Caco-2 (cell line): ENCODE data around the gene ZNF774. TPM values are rescaled to one million over a fixed set of nuclear protein-coding genes. Genes with fewer than 3 reads are reported as not detected.

ENCODE experiments used
- BruUV-seq: library from RNA; stranded (reverse); fragments of 400-500 nt; replicated peaks from 2 replicates; lab custom pipeline; 2021; lab: Mats Ljungman, UMichigan
- CTCF ChIA-PET: fragments of 300-600 bp; sonication (Branson Sonifier 250); formaldehyde crosslinking; loops from one replicate; lab custom pipeline; 2022; ENCODE audit warnings: antibody characterized with exemption; lab: Charles Lee
- POLR2A ChIA-PET: fragments of 300-600 bp; sonication (Branson Sonifier 250); formaldehyde crosslinking; loops from one replicate; lab custom pipeline; 2022; ENCODE audit warnings: antibody characterized with exemption; lab: Charles Lee
- DNase-seq, 2 experiments: peaks; one replicate each; pipeline versions ENCODE4 v3.0.0 to v3.0.0-alpha.2; 2020 to 2022
- H3K27me3 ChIP-seq: replicated peaks from 2 replicates; pipeline ENCODE4 v1.6.0; 2011; ENCODE audit warnings: low read length; ENCODE audit not compliant: control insufficient read depth, insufficient read depth
- H3K36me3 ChIP-seq: 2 replicates; pipeline ENCODE4 v1.5.1; 2011; ENCODE audit warnings: low read length; ENCODE audit not compliant: control insufficient read depth, insufficient read depth
- H3K4me1 ChIP-seq: fragments of 250-450 bp; sonication (Bioruptor Pico); 2 replicates; pipeline ENCODE4 v1.5.1; 2020; ENCODE audit warnings: mild to moderate bottlenecking
- H3K4me3 ChIP-seq: 2 replicates; pipeline ENCODE4 v1.5.1; 2011; ENCODE audit warnings: low read depth, mild to moderate bottlenecking, control low read depth, low read length
- H3K9me3 ChIP-seq: fragments of 250-450 bp; sonication (Bioruptor Pico); 2 replicates; pipeline ENCODE4 v1.5.1; 2020; ENCODE audit warnings: mild to moderate bottlenecking, moderate library complexity
- H3K27ac Mint-ChIP-seq: one replicate; pipeline ENCODE4 v1.8.0; 2022; ENCODE audit warnings: mixed read lengths; ENCODE audit not compliant: unreplicated experiment
- H3K27me3 Mint-ChIP-seq: one replicate; pipeline ENCODE4 v1.8.0; 2022; ENCODE audit warnings: mixed read lengths; ENCODE audit not compliant: insufficient read depth, unreplicated experiment
- H3K36me3 Mint-ChIP-seq: one replicate; pipeline ENCODE4 v1.8.0; 2022; ENCODE audit warnings: mild to moderate bottlenecking, mixed read lengths; ENCODE audit not compliant: insufficient read depth, unreplicated experiment
- H3K4me1 Mint-ChIP-seq: one replicate; pipeline ENCODE4 v1.8.0; 2022; ENCODE audit warnings: low read depth, mixed read lengths; ENCODE audit not compliant: unreplicated experiment
- H3K4me3 Mint-ChIP-seq: one replicate; pipeline ENCODE4 v1.8.0; 2022; ENCODE audit warnings: mild to moderate bottlenecking, moderate library complexity, mixed read lengths; ENCODE audit not compliant: unreplicated experiment
- H3K9me3 Mint-ChIP-seq: one replicate; pipeline ENCODE4 v1.8.0; 2022; ENCODE audit warnings: mixed read lengths; ENCODE audit not compliant: unreplicated experiment
- intact Hi-C: fragments of 100-400 bp; cut with micrococcal nuclease; formaldehyde crosslinking; loops from one replicate; pipeline ENCODE4 v1.10.0; 2022; ENCODE audit not compliant: unreplicated experiment
- total RNA-seq: library from RNA; stranded (reverse); gene quantifications from 2 replicates; pipeline ENCODE4 v1.2.3, GENCODE V29; 2022
- TF ChIP-seq, protein P1 (sequence below), 2 experiments: fragments of 200-600 bp in 1 of 2; IDR thresholded peaks; 1 replicate in 1 of 2; 2 replicates in 1 of 2; pipeline versions ENCODE4 v1.5.1 to v1.8.0; 2011 to 2022; ENCODE audit warnings: antibody characterized with exemption in 1 of 2, control low read depth in 1 of 2, inconsistent platforms in 1 of 2, low read depth in 1 of 2, low read length in 1 of 2, mild to moderate bottlenecking in 1 of 2, moderate library complexity in 1 of 2; ENCODE audit not compliant: insufficient read depth in 1 of 2, severe bottlenecking in 1 of 2, unreplicated experiment in 1 of 2

ZNF774 gene
- total RNA-seq, 1 experiment from 2014 or later: 11.9 TPM

DNA sequence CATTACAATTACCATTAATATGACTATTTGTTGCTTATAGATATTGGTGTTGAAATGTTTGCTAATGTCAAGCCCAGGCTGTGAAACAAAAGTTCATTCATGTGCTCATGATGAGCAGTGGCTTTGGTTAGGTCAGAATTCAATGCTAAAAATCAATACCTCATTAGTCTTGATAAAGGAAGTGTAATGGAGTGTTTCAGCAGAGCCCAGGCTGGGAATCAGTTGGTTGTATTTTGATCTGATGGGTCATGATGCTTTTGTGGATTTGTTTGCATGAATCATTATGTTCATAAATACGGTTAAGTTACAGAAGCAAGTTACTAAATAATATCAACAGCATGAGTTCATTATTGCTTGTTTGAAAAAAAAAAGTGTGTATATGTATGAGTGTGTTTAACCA, 13.6 kb upstream of the ZNF774 start:
- ChIA-PET POLR2A (no interaction called here), CTCF (no interaction called here)
- DNase-seq: no peak
- Mint-ChIP-seq H3K27ac (no peak overlapping the region), H3K27me3 (no peaks in the 10 kb centered on the region), H3K9me3 (no peaks in the 10 kb centered on the region), H3K36me3 (no peaks in the 10 kb centered on the region), H3K4me3 (no peak overlapping the region), H3K4me1 (peaks cover 13% of the 10 kb centered on the region)
- H3K4me1 ChIP-seq: peaks cover 43% of the 10 kb centered on the region
- no peak overlapping the region for H3K4me3 ChIP-seq
- H3K9me3 ChIP-seq: no peaks in the 10 kb centered on the region
- BruUV-seq: no TSS peak
- no peaks in the 10 kb centered on the region for H3K27me3 ChIP-seq
- intact Hi-C loops: no loop called here
- TF ChIP-seq, protein P1, sequence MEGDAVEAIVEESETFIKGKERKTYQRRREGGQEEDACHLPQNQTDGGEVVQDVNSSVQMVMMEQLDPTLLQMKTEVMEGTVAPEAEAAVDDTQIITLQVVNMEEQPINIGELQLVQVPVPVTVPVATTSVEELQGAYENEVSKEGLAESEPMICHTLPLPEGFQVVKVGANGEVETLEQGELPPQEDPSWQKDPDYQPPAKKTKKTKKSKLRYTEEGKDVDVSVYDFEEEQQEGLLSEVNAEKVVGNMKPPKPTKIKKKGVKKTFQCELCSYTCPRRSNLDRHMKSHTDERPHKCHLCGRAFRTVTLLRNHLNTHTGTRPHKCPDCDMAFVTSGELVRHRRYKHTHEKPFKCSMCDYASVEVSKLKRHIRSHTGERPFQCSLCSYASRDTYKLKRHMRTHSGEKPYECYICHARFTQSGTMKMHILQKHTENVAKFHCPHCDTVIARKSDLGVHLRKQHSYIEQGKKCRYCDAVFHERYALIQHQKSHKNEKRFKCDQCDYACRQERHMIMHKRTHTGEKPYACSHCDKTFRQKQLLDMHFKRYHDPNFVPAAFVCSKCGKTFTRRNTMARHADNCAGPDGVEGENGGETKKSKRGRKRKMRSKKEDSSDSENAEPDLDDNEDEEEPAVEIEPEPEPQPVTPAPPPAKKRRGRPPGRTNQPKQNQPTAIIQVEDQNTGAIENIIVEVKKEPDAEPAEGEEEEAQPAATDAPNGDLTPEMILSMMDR (IDR thresholded peaks at IDR 0.05; ENCODE audit: insufficient read depth in 1 of 2, low read depth in 1 of 2, low read length in 1 of 2, severe bottlenecking in 1 of 2, unreplicated experiment in 1 of 2): no peak
- H3K36me3 ChIP-seq: no peaks in the 10 kb centered on the region

- no peaks in the 10 kb centered on the region for H3K27me3 ChIP-seq
- no peaks in the 10 kb centered on the region for H3K36me3 ChIP-seq
- BruUV-seq: no TSS peak
- no peak overlapping the region for H3K4me3 ChIP-seq
- peaks cover 8% of the 10 kb centered on the region for H3K4me1 Mint-ChIP-seq
- peak overlapping the region; percentile 48 for H3K27ac Mint-ChIP-seq
- H3K4me3 Mint-ChIP-seq: no peak overlapping the region
- H3K9me3 Mint-ChIP-seq: no peaks in the 10 kb centered on the region
- TF ChIP-seq, protein P1 (IDR thresholded peaks at IDR 0.05; ENCODE audit: insufficient read depth in 1 of 2, low read depth in 1 of 2, low read length in 1 of 2, severe bottlenecking in 1 of 2, unreplicated experiment in 1 of 2): no peak
- H3K36me3 Mint-ChIP-seq: no peaks in the 10 kb centered on the region
- ChIA-PET CTCF (no interaction called here), POLR2A (no interaction called here)
- intact Hi-C loops: no loop called here
- H3K9me3 ChIP-seq: no peaks in the 10 kb centered on the region
- DNase-seq: peak; percentile 62 to 73
- peaks cover 30% of the 10 kb centered on the region for H3K4me1 ChIP-seq
- H3K27me3 Mint-ChIP-seq: no peaks in the 10 kb centered on the region
Measured at GRCh38 chr15:90340345-90340744, 11.7 kb upstream of the ZNF774 start.

DNA sequence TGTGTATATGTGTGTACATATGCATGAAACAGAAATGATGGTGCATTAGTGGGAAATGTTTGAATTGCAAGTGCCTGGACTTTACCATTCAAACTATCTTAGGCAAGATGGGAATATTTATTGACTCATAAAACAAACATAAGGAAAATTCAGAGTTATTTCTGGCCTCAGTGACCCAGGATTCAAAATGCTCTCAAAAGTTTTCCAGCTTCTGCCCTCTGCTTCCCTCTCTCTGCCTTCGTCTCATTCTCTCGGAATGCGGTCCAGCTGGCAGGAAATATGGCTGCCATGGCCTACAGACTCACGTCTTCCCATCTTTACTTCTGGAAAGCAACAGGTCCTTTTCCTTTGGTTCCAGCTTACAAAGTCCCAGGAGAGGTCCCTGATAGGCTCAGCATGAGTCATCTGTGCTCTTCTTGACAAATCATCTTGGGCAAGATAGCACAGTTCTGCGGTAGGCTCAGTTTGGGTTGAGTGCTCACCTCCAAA, 8.7 kb upstream of the ZNF774 start:
- no peaks in the 10 kb centered on the region for H3K4me1 Mint-ChIP-seq
- intact Hi-C loops: no loop called here
- H3K9me3 ChIP-seq: no peaks in the 10 kb centered on the region
- no peak overlapping the region for H3K27ac Mint-ChIP-seq
- TF ChIP-seq, protein P1 (IDR thresholded peaks at IDR 0.05; ENCODE audit: insufficient read depth in 1 of 2, low read depth in 1 of 2, low read length in 1 of 2, severe bottlenecking in 1 of 2, unreplicated experiment in 1 of 2): no peak
- H3K4me1 ChIP-seq: peaks cover 19% of the 10 kb centered on the region
- CTCF ChIA-PET: no interaction called here
- no peaks in the 10 kb centered on the region for H3K36me3 ChIP-seq
- POLR2A ChIA-PET: no interaction called here
- H3K9me3 Mint-ChIP-seq: no peaks in the 10 kb centered on the region
- no TSS peak for BruUV-seq
- H3K27me3 ChIP-seq: no peaks in the 10 kb centered on the region
- DNase-seq: no peak
- H3K4me3 ChIP-seq: no peak overlapping the region
- H3K27me3 Mint-ChIP-seq: no peaks in the 10 kb centered on the region
- no peak overlapping the region for H3K4me3 Mint-ChIP-seq
- H3K36me3 Mint-ChIP-seq: no peaks in the 10 kb centered on the region
